ENCODE results near the gene VAMP2.

The VAMP2 gene

DNA sequence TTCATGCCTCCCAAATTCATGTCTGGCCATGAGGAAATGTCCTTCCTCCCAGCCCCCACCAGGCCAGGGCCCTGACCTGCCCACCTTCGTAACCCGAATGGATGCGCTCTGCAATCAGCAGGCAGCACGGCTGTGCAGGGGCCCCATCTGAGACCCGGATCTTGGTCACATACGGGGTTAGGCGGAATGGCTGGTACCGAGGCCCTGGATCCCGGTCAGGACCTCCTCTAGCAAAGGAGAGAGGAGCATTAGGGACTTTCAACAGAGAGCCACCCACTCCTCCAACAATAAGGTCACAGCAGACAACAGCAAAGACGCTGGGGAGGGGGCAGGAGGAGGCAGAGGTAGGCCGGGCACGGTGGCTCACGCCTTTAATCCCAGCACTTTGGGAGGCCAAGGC lies 14.2 kb downstream of the VAMP2 start:
- TF ChIP-seq, protein P1, sequence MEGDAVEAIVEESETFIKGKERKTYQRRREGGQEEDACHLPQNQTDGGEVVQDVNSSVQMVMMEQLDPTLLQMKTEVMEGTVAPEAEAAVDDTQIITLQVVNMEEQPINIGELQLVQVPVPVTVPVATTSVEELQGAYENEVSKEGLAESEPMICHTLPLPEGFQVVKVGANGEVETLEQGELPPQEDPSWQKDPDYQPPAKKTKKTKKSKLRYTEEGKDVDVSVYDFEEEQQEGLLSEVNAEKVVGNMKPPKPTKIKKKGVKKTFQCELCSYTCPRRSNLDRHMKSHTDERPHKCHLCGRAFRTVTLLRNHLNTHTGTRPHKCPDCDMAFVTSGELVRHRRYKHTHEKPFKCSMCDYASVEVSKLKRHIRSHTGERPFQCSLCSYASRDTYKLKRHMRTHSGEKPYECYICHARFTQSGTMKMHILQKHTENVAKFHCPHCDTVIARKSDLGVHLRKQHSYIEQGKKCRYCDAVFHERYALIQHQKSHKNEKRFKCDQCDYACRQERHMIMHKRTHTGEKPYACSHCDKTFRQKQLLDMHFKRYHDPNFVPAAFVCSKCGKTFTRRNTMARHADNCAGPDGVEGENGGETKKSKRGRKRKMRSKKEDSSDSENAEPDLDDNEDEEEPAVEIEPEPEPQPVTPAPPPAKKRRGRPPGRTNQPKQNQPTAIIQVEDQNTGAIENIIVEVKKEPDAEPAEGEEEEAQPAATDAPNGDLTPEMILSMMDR (IDR thresholded peaks at IDR 0.05; ENCODE audit: low read depth, low read length, poor library complexity, severe bottlenecking): no peak
- TF ChIP-seq EZH2phosphoT487 (IDR thresholded peaks at IDR 0.05; ENCODE audit: borderline replicate concordance, low read length): no peak

DNA sequence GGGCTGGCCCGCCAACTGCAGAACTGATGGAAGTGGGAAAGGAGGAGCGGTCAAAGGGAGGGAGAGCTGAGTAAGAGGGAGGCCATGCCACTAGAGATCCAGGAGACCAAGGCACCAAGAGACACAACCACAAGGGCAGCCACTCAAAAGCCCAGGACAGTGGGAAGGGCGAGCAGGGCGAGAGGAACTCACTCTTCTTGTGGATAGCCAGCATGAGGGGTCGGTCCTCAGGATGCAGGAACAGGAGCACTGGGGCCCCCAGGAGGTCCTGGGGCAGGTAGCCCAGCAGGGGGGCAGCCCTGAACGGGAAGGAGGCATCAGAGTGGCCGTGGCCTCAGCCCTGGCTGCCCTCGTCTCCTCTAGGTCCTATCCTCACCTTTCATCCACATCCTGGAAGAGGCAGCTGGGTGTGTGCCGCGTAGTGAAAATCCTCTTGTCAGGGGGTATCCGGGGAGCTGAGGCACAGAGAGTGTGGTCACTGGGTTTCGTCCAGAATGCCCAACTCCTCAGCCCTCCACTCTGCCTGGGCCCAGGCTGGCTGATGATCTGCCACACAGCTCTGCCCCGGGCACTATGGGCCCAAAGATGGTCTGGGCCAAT lies 14.8 kb downstream of the VAMP2 start:
- peaks cover 3% of the 10 kb centered on the region for H3F3A ChIP-seq (ENCODE audit: control insufficient read depth, insufficient read depth)
- H3K9me2 ChIP-seq (replicated peaks; ENCODE audit: control insufficient read depth, low read length): no peaks in the 10 kb centered on the region
- H3K36me3 ChIP-seq (ENCODE audit: control insufficient read depth, low read length): peaks cover 58% of the 10 kb centered on the region
- H3K4me3 ChIP-seq (ENCODE audit: low read length): no peak overlapping the region
- H3K4me2 ChIP-seq (ENCODE audit: low read length): no peak overlapping the region
- H3K27ac ChIP-seq (ENCODE audit: low read depth, low read length): no peak overlapping the region
- no peaks in the 10 kb centered on the region for H3K27me3 ChIP-seq (ENCODE audit: control insufficient read depth, low read length)
- peaks cover 27% of the 10 kb centered on the region for H3K4me1 ChIP-seq (ENCODE audit: control insufficient read depth, low read length)
- H4K20me1 ChIP-seq (ENCODE audit: control insufficient read depth, insufficient read depth, low read depth, low read length): no peaks in the 10 kb centered on the region
- TF ChIP-seq, protein P1 (IDR thresholded peaks at IDR 0.05; ENCODE audit: low read depth, low read length, poor library complexity, severe bottlenecking): no peak
- TF ChIP-seq EZH2phosphoT487 (IDR thresholded peaks at IDR 0.05; ENCODE audit: borderline replicate concordance, low read length): no peak
- no peaks in the 10 kb centered on the region for H3K9me3 ChIP-seq (ENCODE audit: control insufficient read depth, insufficient read depth, low read length)
- H3K79me2 ChIP-seq (ENCODE audit: control insufficient read depth, low read length): peaks cover 21% of the 10 kb centered on the region

More for the DNA sequence above, 14.2 kb downstream of the VAMP2 start:
- no peaks in the 10 kb centered on the region for H3K9me2 ChIP-seq (replicated peaks; ENCODE audit: control insufficient read depth, low read length)
- no peaks in the 10 kb centered on the region for H3K9me3 ChIP-seq (ENCODE audit: control insufficient read depth, insufficient read depth, low read length)
- no peaks in the 10 kb centered on the region for H3K27me3 ChIP-seq (ENCODE audit: control insufficient read depth, low read length)
- no peak overlapping the region for H3K4me2 ChIP-seq (ENCODE audit: low read length)
- H4K20me1 ChIP-seq (ENCODE audit: control insufficient read depth, insufficient read depth, low read depth, low read length): no peaks in the 10 kb centered on the region
- peaks cover 33% of the 10 kb centered on the region for H3K4me1 ChIP-seq (ENCODE audit: control insufficient read depth, low read length)
- H3K36me3 ChIP-seq (ENCODE audit: control insufficient read depth, low read length): peaks cover 58% of the 10 kb centered on the region
- peaks cover 6% of the 10 kb centered on the region for H3F3A ChIP-seq (ENCODE audit: control insufficient read depth, insufficient read depth)
- peaks cover 21% of the 10 kb centered on the region for H3K79me2 ChIP-seq (ENCODE audit: control insufficient read depth, low read length)
- no peak overlapping the region for H3K27ac ChIP-seq (ENCODE audit: low read depth, low read length)
- no peak overlapping the region for H3K4me3 ChIP-seq (ENCODE audit: low read length)

DNA sequence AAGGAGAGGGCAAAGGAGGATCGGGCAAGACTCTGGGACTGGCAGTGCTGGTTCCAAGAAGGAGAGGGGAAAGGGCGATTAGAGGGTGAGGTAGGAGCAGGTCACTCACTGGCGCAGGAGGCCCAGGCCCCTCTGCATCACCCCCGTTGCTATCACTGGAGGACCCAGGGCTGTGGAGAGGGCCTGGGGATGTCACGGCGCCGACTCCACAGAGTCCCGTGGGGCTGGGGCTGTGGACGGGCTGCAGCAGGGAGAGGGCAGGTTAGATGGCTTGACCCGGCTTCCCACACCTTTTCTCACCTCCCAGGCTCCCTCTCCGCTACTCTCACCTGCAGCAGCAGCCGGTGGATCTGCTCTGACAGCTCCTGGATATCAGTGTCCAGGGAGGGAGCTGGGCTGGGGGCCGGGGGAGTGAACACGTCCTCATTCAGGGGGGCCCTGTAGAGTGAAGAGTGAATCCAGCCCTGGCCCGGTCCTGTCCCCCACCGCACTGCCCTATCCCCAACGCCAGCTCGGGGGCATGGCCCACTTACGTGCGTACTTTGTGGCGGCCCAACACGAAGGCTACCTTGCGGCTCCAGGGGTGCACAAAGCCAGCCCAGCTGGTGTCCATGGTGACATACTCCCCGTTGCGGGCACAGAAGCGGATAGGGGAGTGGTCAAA lies 15.5 kb downstream of the VAMP2 start:
- no peaks in the 10 kb centered on the region for H3F3A ChIP-seq (ENCODE audit: control insufficient read depth, insufficient read depth)
- peaks cover 21% of the 10 kb centered on the region for H3K79me2 ChIP-seq (ENCODE audit: control insufficient read depth, low read length)
- no peak overlapping the region for H3K4me2 ChIP-seq (ENCODE audit: low read length)
- no peak overlapping the region for H3K4me3 ChIP-seq (ENCODE audit: low read length)
- peaks cover 20% of the 10 kb centered on the region for H3K4me1 ChIP-seq (ENCODE audit: control insufficient read depth, low read length)
- peaks cover 62% of the 10 kb centered on the region for H3K36me3 ChIP-seq (ENCODE audit: control insufficient read depth, low read length)
- no peaks in the 10 kb centered on the region for H4K20me1 ChIP-seq (ENCODE audit: control insufficient read depth, insufficient read depth, low read depth, low read length)
- H3K27me3 ChIP-seq (ENCODE audit: control insufficient read depth, low read length): no peaks in the 10 kb centered on the region
- TF ChIP-seq EZH2phosphoT487 (IDR thresholded peaks at IDR 0.05; ENCODE audit: borderline replicate concordance, low read length): no peak
- TF ChIP-seq, protein P1 (IDR thresholded peaks at IDR 0.05; ENCODE audit: low read depth, low read length, poor library complexity, severe bottlenecking): no peak
- H3K9me2 ChIP-seq (replicated peaks; ENCODE audit: control insufficient read depth, low read length): no peaks in the 10 kb centered on the region
- no peak overlapping the region for H3K27ac ChIP-seq (ENCODE audit: low read depth, low read length)
- no peaks in the 10 kb centered on the region for H3K9me3 ChIP-seq (ENCODE audit: control insufficient read depth, insufficient read depth, low read length)
